K562 (cell line): ENCODE measurements around the gene MLLT1. TPM values are rescaled to one million over a fixed set of nuclear protein-coding genes. Genes with fewer than 3 reads are reported as not detected.

ENCODE experiments used
- ATAC-seq: fragments of 200-7000 bp; cut with Tn5 transposase; 3 replicates; pipeline ENCODE4 v1.9.1; 2020; ENCODE audit warnings: moderate library complexity
- BruUV-seq: library from RNA; stranded (reverse); fragments of 400-500 nt; replicated peaks from 2 replicates; lab custom pipeline; 2021; lab: Mats Ljungman, UMichigan
- CTCF ChIA-PET: fragments of 300-600 bp; formaldehyde crosslinking; extraction: SDS; loops from one replicate; lab custom pipeline; 2021; ENCODE audit warnings: low intra/inter-chr PET ratio; lab: Yijun Ruan, JAX
- POLR2A ChIA-PET: fragments of 300-600, 350-650 bp; sonication (Branson Sonifier 250); formaldehyde crosslinking; extraction: SDS; loops from one replicate; lab custom pipeline; 2021; ENCODE audit warnings: antibody characterized with exemption, inconsistent platforms; lab: Yijun Ruan, JAX
- DNase-seq, 4 experiments: peaks; one replicate each; pipeline versions ENCODE4 v3.0.0 to v3.0.0-alpha.2; 2011 to 2018; ENCODE audit warnings: low spot score in 3 of 4, mixed read lengths in 3 of 4; ENCODE audit errors: extremely low read depth in 1 of 4
- FAIRE-seq: peaks from 2 replicates; lab custom pipeline; 2011; peaks lifted over from hg19 to GRCh38; lab: Jason Lieb, UNC
- H2AFZ ChIP-seq: 2 replicates; pipeline ENCODE4 v1.6.0; 2011; ENCODE audit warnings: low read depth, low read length, control low read depth, inconsistent platforms
- H3K27ac ChIP-seq: fragments of 200-600 bp; 3 replicates; pipeline ENCODE4 v1.8.0; 2011; ENCODE audit warnings: low read depth, mild to moderate bottlenecking, control low read depth, inconsistent platforms, low read length, moderate library complexity, mixed read lengths; ENCODE audit errors: extremely low read depth
- H3K27me3 ChIP-seq, 2 experiments: fragments of 300-600 bp in 1 of 2; 2 replicates in 1 of 2; 3 replicates in 1 of 2; pipeline versions ENCODE4 v1.6.0 to v1.8.0; 2011; ENCODE audit warnings: inconsistent platforms in 2 of 2, low read length in 2 of 2, mild to moderate bottlenecking in 1 of 2, mixed read lengths in 1 of 2, moderate library complexity in 1 of 2; ENCODE audit not compliant: control insufficient read depth in 2 of 2, insufficient read depth in 2 of 2
- H3K36me3 ChIP-seq: fragments of 300-600 bp; 3 replicates; pipeline ENCODE4 v1.8.0; 2011; ENCODE audit warnings: mild to moderate bottlenecking, low read length, inconsistent platforms; ENCODE audit not compliant: control insufficient read depth, insufficient read depth
- H3K4me1 ChIP-seq, 2 experiments: fragments of 200-600 bp in 1 of 2; replicated peaks in 1 of 2; 2 replicates in 1 of 2; 3 replicates in 1 of 2; pipeline versions ENCODE4 v1.5.1 to v1.8.0; 2011; ENCODE audit warnings: inconsistent platforms in 2 of 2, low read length in 2 of 2, mild to moderate bottlenecking in 1 of 2, mixed read lengths in 1 of 2, moderate library complexity in 1 of 2; ENCODE audit not compliant: control insufficient read depth in 2 of 2, insufficient read depth in 2 of 2
- H3K4me2 ChIP-seq: 2 replicates; pipeline ENCODE4 v1.6.1; 2011; ENCODE audit warnings: low read length, control low read depth, inconsistent platforms, mixed read lengths; ENCODE audit not compliant: insufficient read depth
- H3K4me3 ChIP-seq: fragments of 200-600 bp; sonication (generic), shearing (Covaris generic); 2 replicates; pipeline ENCODE4 v1.5.1; 2016; ENCODE audit warnings: control low read depth, inconsistent platforms
- H3K79me2 ChIP-seq: fragments of 200-600 bp; 3 replicates; pipeline ENCODE4 v1.8.0; 2011; ENCODE audit warnings: low read length, inconsistent platforms; ENCODE audit not compliant: control insufficient read depth, insufficient read depth
- H3K9ac ChIP-seq, 2 experiments: 2 replicates each; pipeline versions ENCODE4 v1.6.0 to v1.6.1; 2011; ENCODE audit warnings: low read depth in 2 of 2, low read length in 2 of 2, control low read depth in 1 of 2, inconsistent platforms in 1 of 2, mild to moderate bottlenecking in 1 of 2, mixed read lengths in 1 of 2; ENCODE audit not compliant: insufficient read depth in 1 of 2
- H3K9me1 ChIP-seq: one replicate; pipeline ENCODE4 v1.6.0; 2011; ENCODE audit warnings: inconsistent platforms, mild to moderate bottlenecking, low read length, moderate library complexity; ENCODE audit not compliant: control insufficient read depth, insufficient read depth
- H3K9me3 ChIP-seq: replicated peaks from 2 replicates; pipeline ENCODE4 v1.5.1; 2011; ENCODE audit warnings: low read depth, low read length, inconsistent platforms; ENCODE audit not compliant: control insufficient read depth, insufficient read depth
- H4K20me1 ChIP-seq: replicated peaks from 2 replicates; pipeline ENCODE4 v1.6.1; 2011; ENCODE audit warnings: low read length, inconsistent platforms, mixed read lengths; ENCODE audit not compliant: control insufficient read depth, insufficient read depth
- CXXC5 ChIP-seq: fragments of 250-450 bp; sonication (Bioruptor Pico); IDR thresholded peaks from 2 replicates; pipeline ENCODE4 v1.8.0; 2022; ENCODE audit warnings: inconsistent platforms, mild to moderate bottlenecking, moderate library complexity
- EGR1 ChIP-seq: fragments of 450-650 bp; conservative IDR thresholded peaks from 2 replicates; pipeline ENCODE4 v1.6.1; 2017; ENCODE audit warnings: mild to moderate bottlenecking
- EHMT2 ChIP-seq: fragments of 450-650 bp; IDR thresholded peaks from 2 replicates; pipeline ENCODE4 v1.6.1; 2018; ENCODE audit warnings: antibody characterized with exemption
- FUS ChIP-seq: fragments of 200-400 bp; formaldehyde crosslinking; optimal IDR thresholded peaks from 2 replicates; pipeline ENCODE3; 2017; ENCODE audit warnings: low read depth, low read length
- MAZ ChIP-seq, 2 experiments: fragments of 450-650 bp in 1 of 2; sonication (generic) in 1 of 2; formaldehyde crosslinking; IDR thresholded peaks in 1 of 2; conservative IDR thresholded peaks in 1 of 2; 2 replicates each; pipeline versions ENCODE4 v1.4.0 to v1.5.0; 2020; ENCODE audit warnings: mild to moderate bottlenecking in 1 of 2, missing genetic modification reagents in 1 of 2
- MEIS2 ChIP-seq: fragments of 450-650 bp; IDR thresholded peaks from 2 replicates; pipeline ENCODE4 v1.6.1; 2014; ENCODE audit warnings: mild to moderate bottlenecking; ENCODE audit not compliant: partially characterized antibody
- POLR2AphosphoS2 ChIP-seq: IDR thresholded peaks from 2 replicates; pipeline ENCODE4 v1.6.1; 2012; ENCODE audit warnings: low read length, improper control_type of control experiment
- SP1 ChIP-seq: sonication (generic); formaldehyde crosslinking; IDR thresholded peaks from 2 replicates; pipeline ENCODE4 v1.8.1; 2022; ENCODE audit warnings: mild to moderate bottlenecking, missing genetic modification reagents
- SPI1 ChIP-seq: IDR thresholded peaks from 2 replicates; pipeline ENCODE4 v1.6.1; 2011; ENCODE audit warnings: low read depth, low read length, control low read depth, borderline replicate concordance
- SRF ChIP-seq, 2 experiments: fragments of 250-450, 450-650 bp in 1 of 2; sonication (Bioruptor Pico) in 1 of 2; sonication (generic) in 1 of 2; formaldehyde crosslinking; IDR thresholded peaks; 2 replicates each; pipeline versions ENCODE4 v1.5.0 to v1.5.1; 2020 to 2022; ENCODE audit warnings: mild to moderate bottlenecking in 1 of 2, missing genetic modification reagents in 1 of 2
- ZBTB7A ChIP-seq: IDR thresholded peaks from 2 replicates; pipeline ENCODE4 v1.6.1; 2011; ENCODE audit warnings: low read depth, mild to moderate bottlenecking, low read length, moderate library complexity, borderline replicate concordance; ENCODE audit not compliant: control insufficient read depth
- ZNF324 ChIP-seq: fragments of 250-450 bp; sonication (Bioruptor Pico); IDR thresholded peaks from 2 replicates; pipeline ENCODE4 v1.4.0; 2020; ENCODE audit warnings: mild to moderate bottlenecking
- WGBS: fragments of 100-300 bp; shearing (Covaris generic); methylation state at CpG from one replicate; pipeline ENCODE4 v1.1.6; 2016; ENCODE audit warnings: low coverage, mixed read lengths; ENCODE audit not compliant: insufficient coverage; ENCODE audit errors: missing lambda C conversion rate; 5-methylcytosine and 5-hydroxymethylcytosine counted together
- in situ Hi-C: fragments of 300-500 bp; cut with MboI; formaldehyde crosslinking; loops from 4 replicates; pipeline ENCODE4 v1.15.0; 2018; ENCODE audit warnings: inconsistent platforms, mixed read lengths
- intact Hi-C: fragments of 100-400 bp; cut with micrococcal nuclease; formaldehyde crosslinking; loops from 2 replicates; pipeline ENCODE4 v1.14.2; 2022
- polyA plus RNA-seq, 8 experiments: library from polyadenylated mRNA; depleted of rRNA in 4 of 8; stranded (reverse) in 5 of 8; unstranded in 3 of 8; fragments of >200 nt; fragmentation: Nextera tagmentation in 2 of 8; fragmentation: Illumina TruSeq in 1 of 8; extraction: Ambion mirVana in 2 of 8; extraction: Trizol in 1 of 8; gene quantifications; 2 replicates each; pipeline versions ENCODE4 v1.2.1 to v1.2.3, GENCODE V29; 2011 to 2014; ENCODE audit warnings: inconsistent platforms in 1 of 8, missing spikeins in 1 of 8
- total RNA-seq, 7 experiments: library from RNA; depleted of rRNA in 6 of 7; stranded (reverse); fragments of >200 nt in 6 of 7; fragmentation: Illumina TruSeq in 2 of 7; extraction: Trizol in 2 of 7; gene quantifications; 2 replicates each; pipeline versions ENCODE4 v1.2.1 to v1.2.3, GENCODE V29; 2011 to 2021; ENCODE audit warnings: low replicate concordance in 1 of 7
- TF ChIP-seq, protein P1 (sequence below), 2 experiments: fragments of 450-650 bp in 1 of 2; sonication (generic) in 1 of 2; formaldehyde crosslinking in 1 of 2; IDR thresholded peaks; 2 replicates each; pipeline versions ENCODE4 v1.7.1 to v1.9.0; 2016 to 2022; ENCODE audit warnings: inconsistent platforms in 1 of 2, mild to moderate bottlenecking in 1 of 2, missing genetic modification reagents in 1 of 2

The MLLT1 gene
- total and polyA plus RNA-seq, 9 of the 15 experiments (the other 6 are each of a cell fraction or from before 2014, with no cell fraction given) = 0.23 to 63.5 (median 15.4) TPM

GRCh38 chr19:6161271-6161850 lies 118.4 kb downstream of the MLLT1 start:
- ChIA-PET CTCF (no interaction called here), POLR2A (interaction anchor here (0.6 kb wide), 1 partner anchor 33 kb away, joined by 3 read pairs; no protein-coding TSS in a partner anchor)
- peak; percentile 95 for ATAC-seq
- Histone ChIP-seq H3K27ac (peak overlapping the region; percentile 38; the same call in 2 of the 3 replicates), H2AFZ (peak overlapping the region; percentile 82), H3K4me2 (peak overlapping the region; percentile 52), H3K4me1 (peaks cover 0 to 6% of the 10 kb centered on the region in 2 experiments; a peak in 2 of 5 replicates), H4K20me1 (no peaks in the 10 kb centered on the region), H3K9ac (peak overlapping the region in 1 of 2 experiments; percentile 15; a peak in 1 of 4 replicates), H3K79me2 (no peaks in the 10 kb centered on the region), H3K9me1 (no peaks in the 10 kb centered on the region), H3K36me3 (no peaks in the 10 kb centered on the region), H3K27me3 (no peaks in the 10 kb centered on the region), H3K9me3 (peaks cover 2% of the 10 kb centered on the region; the same call in 1 of the 2 replicates), H3K4me3 (no peak overlapping the region)
- peak; percentile 96 for FAIRE-seq
- intact Hi-C loops = loop anchor here (10.0 kb wide), 1 partner anchor 263 kb away; the partner anchor contains the start of gene KHSRP
- no TSS peak for BruUV-seq
- 0% methylated on average over 5 of the region's 8 CpGs for WGBS
- peak; percentile 89 to 95 (median 91) for DNase-seq
- in situ Hi-C loops = no loop called here
- TF ChIP-seq EGR1 (peak; percentile 84), FUS (no peak), SRF (CRISPR knock-in tag; IDR thresholded peaks at IDR 0.05) (peak in 1 of 2 experiments; percentile 87; a peak in 1 of 4 replicates), POLR2AphosphoS2 (no peak), SPI1 (peak; percentile 87), SP1 (CRISPR knock-in tag) (peak; percentile 74), MAZ (CRISPR knock-in tag; conservative IDR thresholded peaks at IDR 0.05 in 1 of 2, IDR thresholded peaks at IDR 0.05 in 1 of 2) (peak in 1 of 2 experiments; percentile 45; a peak in 1 of 4 replicates), ZBTB7A (0 out of 2 replicates have a peak, but pooled peaks have one; percentile 42), ZNF324 (CRISPR knock-in tag) (no peak), MEIS2 (peak; percentile 79), EHMT2 (peak; percentile 5; the same call in 1 of the 2 replicates), CXXC5 (CRISPR knock-in tag) (peak; percentile 58)
- TF ChIP-seq, protein P1, sequence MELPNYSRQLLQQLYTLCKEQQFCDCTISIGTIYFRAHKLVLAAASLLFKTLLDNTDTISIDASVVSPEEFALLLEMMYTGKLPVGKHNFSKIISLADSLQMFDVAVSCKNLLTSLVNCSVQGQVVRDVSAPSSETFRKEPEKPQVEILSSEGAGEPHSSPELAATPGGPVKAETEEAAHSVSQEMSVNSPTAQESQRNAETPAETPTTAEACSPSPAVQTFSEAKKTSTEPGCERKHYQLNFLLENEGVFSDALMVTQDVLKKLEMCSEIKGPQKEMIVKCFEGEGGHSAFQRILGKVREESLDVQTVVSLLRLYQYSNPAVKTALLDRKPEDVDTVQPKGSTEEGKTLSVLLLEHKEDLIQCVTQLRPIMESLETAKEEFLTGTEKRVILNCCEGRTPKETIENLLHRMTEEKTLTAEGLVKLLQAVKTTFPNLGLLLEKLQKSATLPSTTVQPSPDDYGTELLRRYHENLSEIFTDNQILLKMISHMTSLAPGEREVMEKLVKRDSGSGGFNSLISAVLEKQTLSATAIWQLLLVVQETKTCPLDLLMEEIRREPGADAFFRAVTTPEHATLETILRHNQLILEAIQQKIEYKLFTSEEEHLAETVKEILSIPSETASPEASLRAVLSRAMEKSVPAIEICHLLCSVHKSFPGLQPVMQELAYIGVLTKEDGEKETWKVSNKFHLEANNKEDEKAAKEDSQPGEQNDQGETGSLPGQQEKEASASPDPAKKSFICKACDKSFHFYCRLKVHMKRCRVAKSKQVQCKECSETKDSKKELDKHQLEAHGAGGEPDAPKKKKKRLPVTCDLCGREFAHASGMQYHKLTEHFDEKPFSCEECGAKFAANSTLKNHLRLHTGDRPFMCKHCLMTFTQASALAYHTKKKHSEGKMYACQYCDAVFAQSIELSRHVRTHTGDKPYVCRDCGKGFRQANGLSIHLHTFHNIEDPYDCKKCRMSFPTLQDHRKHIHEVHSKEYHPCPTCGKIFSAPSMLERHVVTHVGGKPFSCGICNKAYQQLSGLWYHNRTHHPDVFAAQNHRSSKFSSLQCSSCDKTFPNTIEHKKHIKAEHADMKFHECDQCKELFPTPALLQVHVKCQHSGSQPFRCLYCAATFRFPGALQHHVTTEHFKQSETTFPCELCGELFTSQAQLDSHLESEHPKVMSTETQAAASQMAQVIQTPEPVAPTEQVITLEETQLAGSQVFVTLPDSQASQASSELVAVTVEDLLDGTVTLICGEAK (IDR thresholded peaks at IDR 0.05) = peak; percentile 88
- TF ChIP-seq, protein P1 (CRISPR knock-in tag; IDR thresholded peaks at IDR 0.05) = no peak
